Muscle of back (tissue), 11 donors: Measurements from ENCODE around the gene PLEKHA6. TPM values are rescaled to one million over a fixed set of nuclear protein-coding genes. Genes with fewer than 3 reads are reported as not detected.

Experiments
- DNase-seq, 3 donors: peaks; one replicate each; pipeline versions ENCODE4 v3.0.0 to v3.0.0-alpha.2; 2013
- polyA plus RNA-seq, 10 donors: library from polyadenylated mRNA; unstranded; fragments of 120-200 nt; gene quantifications; one replicate each; pipeline ENCODE4 v1.2.1, GENCODE V29; 2013; ENCODE audit not compliant: insufficient read length in 10 of 10

Gene PLEKHA6
- polyA plus RNA-seq, 10 donors: 1.7 to 7.2 (median 2.8) TPM

GRCh38 chr1:204285436-204286305, 74.1 kb downstream of the PLEKHA6 start:
- DNase-seq: no peak

- no peak for DNase-seq
These were observed 74.8 kb downstream of the PLEKHA6 start for GRCh38 chr1:204284929-204285328.

GRCh38 chr1:204283711-204284651, 75.7 kb downstream of the PLEKHA6 start:
- DNase-seq: no peak

GRCh38 chr1:204282761-204283221, 76.9 kb downstream of the PLEKHA6 start:
- DNase-seq: no peak

DNA sequence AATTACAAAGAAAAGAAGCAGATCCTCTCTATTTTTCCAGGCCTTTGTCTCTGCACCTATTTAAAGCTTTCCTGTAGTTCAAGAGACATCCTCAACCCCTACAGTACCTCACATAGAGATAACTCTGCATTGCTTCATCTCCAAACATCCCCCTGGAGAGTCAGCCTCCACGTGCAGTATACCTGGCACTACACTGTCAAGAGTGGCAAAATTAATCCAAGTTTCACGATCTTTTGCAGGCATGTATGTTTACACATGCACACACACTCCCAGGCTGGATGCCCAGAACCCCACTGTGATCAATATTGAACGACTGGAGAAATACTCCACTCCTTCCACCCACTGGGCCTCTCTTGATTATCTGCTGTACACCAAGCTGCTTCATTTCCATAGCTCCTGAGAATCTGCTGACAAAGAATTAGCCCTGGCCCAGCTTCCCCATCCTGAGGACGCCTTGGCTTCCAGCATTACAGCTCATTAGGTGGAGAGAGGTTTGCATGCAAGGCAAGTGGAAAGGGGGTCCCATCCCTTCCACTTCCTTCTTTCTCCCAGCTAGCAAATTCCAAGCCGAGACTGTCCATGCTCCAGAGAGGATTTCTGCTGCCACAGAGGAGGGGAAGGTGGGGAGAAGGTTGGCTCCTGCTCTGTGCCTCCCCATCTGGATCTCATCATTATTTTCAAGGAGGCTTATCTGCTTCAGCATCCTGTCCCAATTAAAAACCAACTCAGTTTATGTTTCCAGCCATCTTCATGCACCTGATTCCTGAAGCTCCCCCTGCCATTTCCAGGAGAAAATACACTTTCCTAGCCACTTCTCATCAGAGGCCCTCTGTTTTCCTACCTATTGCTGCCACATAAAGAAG, 79.4 kb downstream of the PLEKHA6 start:
- no peak for DNase-seq

DNA sequence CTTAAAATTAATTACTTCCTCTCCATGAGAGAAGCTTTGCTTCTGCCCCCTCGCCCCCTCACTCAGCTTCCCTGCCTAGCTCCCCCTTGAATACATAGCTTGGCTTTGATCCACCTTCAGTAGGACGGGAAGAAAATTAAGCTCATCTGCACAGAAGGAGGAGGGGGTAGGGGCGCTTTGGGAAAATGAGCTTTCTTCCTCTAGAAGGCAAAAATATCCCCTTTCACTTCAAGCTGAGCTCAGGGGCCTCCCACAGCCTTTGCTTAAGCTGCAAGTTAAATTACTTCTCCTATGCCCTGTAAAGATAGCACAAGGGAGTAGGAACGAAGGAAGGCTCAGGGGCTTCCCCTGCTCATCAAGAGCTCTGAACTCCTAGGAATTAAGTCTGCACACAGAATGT, 80.8 kb downstream of the PLEKHA6 start:
- no peak for DNase-seq

DNA sequence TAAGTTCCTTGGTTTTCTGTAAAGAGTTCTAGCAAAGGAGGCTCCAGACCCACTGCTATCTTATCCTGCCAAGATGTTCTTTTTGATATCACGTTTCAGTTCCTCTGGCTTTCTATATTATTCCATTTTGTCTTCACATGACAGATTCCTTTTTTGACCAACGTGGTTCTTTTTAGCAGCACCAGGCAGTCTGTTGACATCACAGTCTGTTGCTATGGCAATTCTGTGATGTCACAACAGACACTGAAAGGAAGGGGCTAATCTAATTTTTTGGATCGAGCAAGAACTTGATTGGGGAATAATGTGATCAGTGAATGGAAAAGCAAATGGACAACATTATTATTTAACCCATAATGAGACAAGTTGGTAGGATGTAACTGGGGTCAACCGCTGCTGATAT, 81.5 kb downstream of the PLEKHA6 start:
- DNase-seq: peak in 1 of 3 donors; percentile 64

DNA sequence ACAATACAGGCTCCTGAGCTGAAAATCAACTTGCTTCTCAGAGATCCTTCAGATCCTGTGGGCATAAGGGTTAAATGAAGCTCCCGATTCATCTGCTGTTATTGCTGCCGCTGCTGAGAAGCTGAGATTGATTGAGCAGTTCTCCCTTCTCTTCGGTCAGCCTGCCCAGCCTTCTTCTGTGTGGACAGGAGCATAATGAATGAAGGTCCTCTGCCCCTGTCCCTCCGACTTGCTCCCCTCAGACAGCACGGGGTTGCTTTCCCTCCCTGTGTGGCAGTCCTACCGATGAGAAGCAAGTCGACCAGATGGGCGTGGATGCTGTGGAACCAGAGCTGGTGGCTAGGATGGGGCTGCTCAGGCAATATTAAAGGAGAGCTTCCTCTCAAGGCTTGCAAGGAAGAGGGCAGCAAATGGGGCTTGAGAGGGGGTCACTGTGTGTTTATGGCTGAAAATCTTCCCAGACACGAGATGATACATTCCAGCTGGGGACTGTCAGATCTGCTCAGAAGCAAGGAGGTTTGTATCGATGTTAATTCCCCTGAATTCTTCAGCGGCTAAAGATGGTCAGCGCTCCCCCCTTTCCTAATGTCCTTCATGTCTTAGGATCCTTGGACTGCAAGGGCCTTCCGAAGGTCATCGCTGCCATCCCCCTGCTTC, 82.0 kb downstream of the PLEKHA6 start:
- DNase-seq: no peak

DNA sequence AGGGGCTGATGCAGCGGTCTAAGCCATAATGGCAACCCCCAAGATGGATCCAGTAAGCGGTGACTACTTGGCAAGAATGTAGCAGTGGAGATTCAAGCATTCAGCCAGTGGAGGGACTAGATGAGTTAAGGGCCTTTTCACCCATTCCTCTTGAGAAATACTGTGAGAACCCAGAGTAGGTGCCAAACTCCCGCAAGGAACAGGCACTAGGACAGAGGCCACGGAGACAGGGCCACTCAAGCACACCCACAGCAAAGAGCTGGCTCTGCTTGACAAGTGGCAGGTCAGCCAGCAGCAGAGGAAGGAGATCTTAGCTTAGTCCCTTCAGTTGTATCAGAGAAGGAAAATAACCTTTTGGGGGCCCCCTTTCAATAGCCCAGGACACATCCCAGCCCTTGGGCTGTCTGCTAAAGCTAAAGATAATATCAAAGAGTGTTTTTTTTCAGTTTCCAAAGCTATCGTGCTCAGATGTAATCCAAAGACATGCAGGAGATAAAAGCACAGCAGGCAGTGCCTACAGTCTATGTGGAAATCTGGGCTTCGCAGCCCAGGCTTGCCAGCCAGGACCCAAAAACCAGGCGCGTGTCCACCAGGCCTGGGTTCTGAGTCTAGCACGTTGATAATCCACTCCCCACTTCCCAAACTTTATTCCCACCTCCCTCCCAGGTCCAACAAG, 83.9 kb downstream of the PLEKHA6 start:
- no peak for DNase-seq

- no peak for DNase-seq
These were observed 85.3 kb downstream of the PLEKHA6 start for GRCh38 chr1:204274446-204274845.

DNA sequence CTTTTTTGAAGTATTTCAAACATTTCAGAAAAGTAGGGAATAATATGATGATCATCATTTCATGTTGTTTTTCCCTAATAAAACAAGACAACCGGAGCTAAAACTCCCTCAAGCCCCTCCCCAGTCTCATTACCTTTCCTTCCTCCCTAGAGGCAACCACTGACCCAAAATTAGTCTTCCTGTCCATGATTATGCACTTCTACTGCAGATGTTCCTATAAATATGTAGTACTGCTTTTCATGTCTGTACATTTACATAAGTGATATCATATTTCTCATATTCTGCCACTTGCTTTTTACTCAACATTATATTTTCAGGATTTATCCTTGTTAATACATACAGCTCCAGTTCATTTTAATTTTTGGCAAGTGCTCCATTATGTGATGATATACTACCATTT, 87.2 kb downstream of the PLEKHA6 start:
- DNase-seq: no peak

GRCh38 chr1:204271970-204272369, 87.8 kb downstream of the PLEKHA6 start:
- no peak for DNase-seq

DNA sequence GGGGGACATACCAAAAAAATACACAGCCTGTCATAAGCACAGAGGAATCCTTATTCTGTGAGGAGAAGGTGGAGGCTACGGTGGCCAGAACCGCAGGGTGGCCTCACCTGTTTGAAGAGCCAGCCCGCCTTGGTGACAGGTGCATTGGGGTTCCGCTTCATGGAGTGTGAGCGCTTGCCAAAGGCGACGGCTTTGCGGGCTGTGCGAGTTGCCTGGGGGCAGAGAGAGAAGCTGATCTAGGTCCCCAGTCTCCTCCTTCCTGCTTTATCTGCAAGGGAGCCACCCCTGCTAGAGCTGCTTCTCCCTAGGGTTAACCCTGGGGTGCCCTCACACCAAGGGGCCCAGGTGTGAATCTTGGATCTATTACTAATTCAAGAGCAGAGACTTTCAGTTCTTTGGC, 91.6 kb downstream of the PLEKHA6 start:
- DNase-seq: no peak

GRCh38 chr1:204267191-204267601, 92.5 kb downstream of the PLEKHA6 start:
- DNase-seq: no peak

DNA sequence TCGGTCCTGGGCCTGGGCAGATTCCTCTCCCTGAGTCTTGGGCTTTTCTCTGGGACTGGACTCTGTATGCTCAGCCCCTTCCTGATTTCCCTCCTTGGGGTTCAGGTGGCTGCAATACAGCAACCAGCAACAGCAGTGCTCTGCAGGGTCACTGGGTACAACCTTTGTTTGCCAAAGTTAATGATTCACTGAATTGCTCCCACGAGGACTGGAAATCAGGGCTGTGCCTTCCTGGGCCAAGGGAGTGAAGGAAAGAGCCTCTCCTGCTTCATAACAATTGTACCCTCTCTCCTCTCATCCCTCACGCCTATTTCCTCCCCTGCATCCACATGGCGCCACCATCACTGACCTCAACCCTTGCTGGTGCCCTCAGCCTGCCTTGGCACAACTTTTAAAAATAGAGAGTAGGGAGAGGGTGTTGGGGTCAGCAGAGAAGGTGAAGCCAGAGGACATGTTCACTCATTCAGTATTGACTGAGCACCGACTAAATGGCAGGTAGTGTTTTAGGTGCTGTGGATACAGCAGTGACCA, 93.2 kb downstream of the PLEKHA6 start:
- no peak for DNase-seq

DNA sequence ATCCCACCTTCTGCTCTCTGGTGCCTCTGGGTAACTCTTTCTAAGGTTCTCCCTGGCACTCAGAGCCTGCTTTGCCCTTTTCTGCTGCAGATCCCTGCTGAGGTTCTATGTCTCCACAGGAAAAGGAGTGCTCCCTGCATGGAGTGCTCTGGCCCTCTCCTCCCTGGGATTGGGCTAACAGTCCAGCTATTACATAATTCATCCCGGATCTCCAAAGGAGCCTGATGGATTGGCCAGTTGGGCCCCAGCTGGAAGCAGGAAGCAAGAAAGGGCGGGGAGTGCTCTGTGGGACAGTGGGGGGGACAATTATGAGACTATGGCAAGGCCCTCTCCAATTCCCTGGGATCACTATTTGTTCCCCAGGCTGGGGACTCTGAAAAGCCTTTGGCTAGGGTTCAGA, 94.1 kb downstream of the PLEKHA6 start:
- DNase-seq: no peak

DNA sequence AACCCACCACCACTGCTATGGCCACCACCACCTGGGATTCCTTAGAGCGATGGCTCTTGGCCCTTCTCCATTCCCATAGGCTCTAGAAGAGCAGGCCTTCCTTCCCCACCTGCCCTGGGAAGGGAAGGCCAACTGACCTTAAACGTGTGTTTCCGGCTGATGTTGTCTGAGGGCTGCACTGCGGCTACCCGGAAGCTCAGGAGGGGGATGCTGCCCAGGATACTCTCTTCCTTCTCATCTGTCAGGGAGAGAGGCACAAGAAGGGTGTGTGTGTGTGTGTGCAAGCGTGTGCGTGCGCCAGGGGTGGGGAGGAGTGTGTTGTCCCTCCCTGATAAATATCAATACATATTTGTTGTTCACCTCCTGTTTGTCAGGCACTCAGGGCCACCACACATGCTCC, 94.9 kb downstream of the PLEKHA6 start:
- no peak for DNase-seq

- DNase-seq: no peak
These were observed 96.3 kb downstream of the PLEKHA6 start for GRCh38 chr1:204263254-204263910.

DNA sequence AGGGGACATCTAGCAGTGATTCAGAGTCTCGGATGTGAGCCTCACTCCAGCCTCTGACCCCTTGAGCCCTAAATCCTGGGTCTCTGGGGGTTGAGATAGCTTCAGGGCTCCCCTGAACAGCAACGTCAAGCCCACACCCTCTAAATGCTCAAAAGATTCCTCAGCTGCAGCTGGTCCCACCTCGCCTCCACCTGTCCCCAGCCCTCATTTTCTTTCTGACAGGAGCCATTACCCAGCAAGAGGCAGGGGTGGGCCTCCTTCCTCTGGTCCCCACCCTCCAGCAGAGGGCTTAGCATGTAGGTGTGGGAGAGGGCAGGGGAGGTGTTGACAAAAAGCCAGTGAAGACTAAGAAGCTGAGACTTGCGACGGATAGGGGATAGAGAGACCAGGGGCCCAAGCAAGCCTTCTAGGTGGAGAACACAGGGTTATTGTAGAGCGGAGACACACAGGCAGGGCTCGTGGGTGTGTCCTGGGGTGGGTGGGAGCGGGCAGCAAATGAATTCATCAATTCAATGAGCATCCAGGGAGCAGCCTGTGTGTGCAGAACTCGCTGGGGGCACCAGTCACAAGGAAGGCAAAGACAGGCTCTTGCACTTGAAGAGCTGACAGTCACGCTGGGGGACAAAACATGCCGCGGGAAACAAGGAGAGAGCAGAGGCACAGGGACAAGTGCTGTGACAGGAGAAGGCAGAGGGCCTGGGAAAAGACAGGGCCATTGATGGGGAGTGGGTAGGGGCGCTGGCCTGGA, 97.0 kb downstream of the PLEKHA6 start:
- peak in 1 of 3 donors; percentile 26 for DNase-seq
